H9 (cell line): ENCODE results near the gene TRIM39. TPM values are rescaled to one million over a fixed set of nuclear protein-coding genes. Genes with fewer than 3 reads are reported as not detected.

Experiments
- DNase-seq: peaks from one replicate; pipeline ENCODE4 v3.0.0-alpha.2; 2017
- H2AFZ ChIP-seq: one replicate; pipeline ENCODE4 v1.6.1; 2013; ENCODE audit warnings: mild to moderate bottlenecking, low read length, control low read depth, moderate library complexity
- H2AK5ac ChIP-seq: 2 replicates; pipeline ENCODE4 v1.6.1; 2013; ENCODE audit warnings: low read length, control low read depth, mixed read lengths; ENCODE audit not compliant: insufficient read length
- H2BK120ac ChIP-seq: one replicate; pipeline ENCODE4 v1.6.1; 2013; ENCODE audit warnings: low read depth, mild to moderate bottlenecking, low read length, control low read depth, inconsistent platforms; ENCODE audit not compliant: poor library complexity, severe bottlenecking
- H2BK12ac ChIP-seq: 2 replicates; pipeline ENCODE4 v1.6.1; 2013; ENCODE audit warnings: low read length, control low read depth, mixed read lengths, low read depth; ENCODE audit not compliant: insufficient read length
- H2BK15ac ChIP-seq: 2 replicates; pipeline ENCODE4 v1.6.1; 2013; ENCODE audit warnings: low read depth, low read length, control low read depth
- H2BK20ac ChIP-seq: one replicate; pipeline ENCODE4 v1.6.1; 2013; ENCODE audit warnings: low read depth, mild to moderate bottlenecking, low read length, control low read depth, inconsistent platforms; ENCODE audit not compliant: poor library complexity, severe bottlenecking
- H2BK5ac ChIP-seq: 2 replicates; pipeline ENCODE4 v1.6.1; 2013; ENCODE audit warnings: low read length, control low read depth, mixed read lengths; ENCODE audit not compliant: insufficient read length
- H3K14ac ChIP-seq: 2 replicates; pipeline ENCODE4 v1.6.1; 2013; ENCODE audit warnings: low read length, control low read depth; ENCODE audit not compliant: insufficient read depth
- H3K18ac ChIP-seq: 2 replicates; pipeline ENCODE4 v1.6.1; 2013; ENCODE audit warnings: low read depth, mild to moderate bottlenecking, mixed read lengths, low read length, control low read depth; ENCODE audit not compliant: insufficient read length
- H3K23ac ChIP-seq: 2 replicates; pipeline ENCODE4 v1.6.1; 2013; ENCODE audit warnings: low read length, control low read depth, mixed read lengths, low read depth; ENCODE audit not compliant: insufficient read length
- H3K23me2 ChIP-seq: 2 replicates; pipeline ENCODE4 v1.6.1; 2013; ENCODE audit warnings: low read depth, mild to moderate bottlenecking, mixed read lengths, low read length, control low read depth; ENCODE audit not compliant: insufficient read length, poor library complexity, severe bottlenecking
- H3K27ac ChIP-seq: 2 replicates; pipeline ENCODE4 v1.5.1; 2013; ENCODE audit warnings: low read length, control low read depth, mixed read lengths, low read depth; ENCODE audit not compliant: insufficient read length
- H3K27me3 ChIP-seq: 2 replicates; pipeline ENCODE4 v1.6.1; 2013; ENCODE audit warnings: low read length, control low read depth, inconsistent platforms; ENCODE audit not compliant: insufficient read depth
- H3K4ac ChIP-seq: 2 replicates; pipeline ENCODE4 v1.6.1; 2013; ENCODE audit warnings: low read depth, mild to moderate bottlenecking, control low read depth, inconsistent platforms, low read length, moderate library complexity
- H3K4me1 ChIP-seq: 2 replicates; pipeline ENCODE4 v1.6.1; 2013; ENCODE audit warnings: low read length, control low read depth, inconsistent platforms; ENCODE audit not compliant: insufficient read depth
- H3K4me2 ChIP-seq: 2 replicates; pipeline ENCODE4 v1.6.1; 2013; ENCODE audit warnings: low read length, control low read depth, mixed read lengths; ENCODE audit not compliant: insufficient read length, insufficient read depth
- H3K56ac ChIP-seq: 2 replicates; pipeline ENCODE4 v1.6.1; 2013; ENCODE audit warnings: low read depth, mild to moderate bottlenecking, mixed read lengths, low read length, control low read depth; ENCODE audit not compliant: insufficient read length
- H3K79me1 ChIP-seq: 2 replicates; pipeline ENCODE4 v1.6.1; 2013; ENCODE audit warnings: low read depth, mild to moderate bottlenecking, moderate library complexity, low read length, control low read depth, inconsistent platforms; ENCODE audit not compliant: insufficient read depth, poor library complexity, severe bottlenecking
- H3K79me2 ChIP-seq: 2 replicates; pipeline ENCODE4 v1.6.1; 2013; ENCODE audit warnings: low read length, control low read depth, inconsistent platforms; ENCODE audit not compliant: insufficient read depth
- H3K9ac ChIP-seq: 2 replicates; pipeline ENCODE4 v1.6.1; 2013; ENCODE audit warnings: low read length, control low read depth, mixed read lengths; ENCODE audit not compliant: insufficient read length; ENCODE audit errors: extremely low read depth
- H3K9me3 ChIP-seq: one replicate; pipeline ENCODE4 v1.6.1; 2013; ENCODE audit warnings: low read depth, low read length, inconsistent platforms; ENCODE audit not compliant: control insufficient read depth
- H3T11ph ChIP-seq: one replicate; pipeline ENCODE4 v1.6.1; 2013; ENCODE audit warnings: mild to moderate bottlenecking, low read length, control low read depth, inconsistent platforms
- H4K20me1 ChIP-seq: one replicate; pipeline ENCODE4 v1.6.1; 2013; ENCODE audit not compliant: control insufficient read depth, insufficient read length, insufficient read depth
- H4K5ac ChIP-seq: 2 replicates; pipeline ENCODE4 v1.6.1; 2013; ENCODE audit warnings: low read depth, mild to moderate bottlenecking, mixed read lengths, low read length, control low read depth; ENCODE audit not compliant: insufficient read length
- H4K8ac ChIP-seq: replicated peaks from 2 replicates; pipeline ENCODE4 v1.6.1; 2013; ENCODE audit warnings: low read length, control low read depth, mixed read lengths, low read depth; ENCODE audit not compliant: insufficient read length
- H4K91ac ChIP-seq: 2 replicates; pipeline ENCODE4 v1.6.1; 2013; ENCODE audit warnings: low read depth, mild to moderate bottlenecking, moderate library complexity, mixed read lengths, low read length, control low read depth; ENCODE audit not compliant: insufficient read length
- H3K27ac Mint-ChIP-seq, 3 experiments: 2 replicates in 2 of 3; 3 replicates in 1 of 3; pipeline ENCODE4 v1.8.0; 2020 to 2021; ENCODE audit warnings: mixed read lengths in 3 of 3, mild to moderate bottlenecking in 1 of 3, moderate library complexity in 1 of 3
- H3K27me3 Mint-ChIP-seq: 2 replicates; pipeline ENCODE4 v1.8.0; 2021; ENCODE audit warnings: low read depth, mild to moderate bottlenecking, moderate library complexity, mixed read lengths
- H3K36me3 Mint-ChIP-seq, 3 experiments: 2 replicates in 2 of 3; 3 replicates in 1 of 3; pipeline ENCODE4 v1.8.0; 2020 to 2021; ENCODE audit warnings: low read depth in 3 of 3, mixed read lengths in 3 of 3; ENCODE audit not compliant: insufficient read depth in 1 of 3
- H3K4me1 Mint-ChIP-seq, 2 experiments: 2 replicates each; pipeline ENCODE4 v1.8.0; 2020; ENCODE audit warnings: mixed read lengths in 2 of 2
- H3K4me3 Mint-ChIP-seq, 2 experiments: 2 replicates in 1 of 2; 3 replicates in 1 of 2; pipeline ENCODE4 v1.8.0; 2020 to 2021; ENCODE audit warnings: mild to moderate bottlenecking in 2 of 2, mixed read lengths in 2 of 2, moderate library complexity in 1 of 2
- H3K9me3 Mint-ChIP-seq, 2 experiments: 2 replicates in 1 of 2; 3 replicates in 1 of 2; pipeline ENCODE4 v1.8.0; 2020; ENCODE audit warnings: mild to moderate bottlenecking in 2 of 2, mixed read lengths in 2 of 2, moderate library complexity in 1 of 2
- WGBS: extraction: QIAGEN DNeasy Blood & Tissue Kit; methylation state at CpG from one replicate; pipeline ENCODE4 v1.1.7; 2013; ENCODE audit warnings: missing lambda C conversion rate, low lambda C conversion rate, mixed read lengths; ENCODE audit not compliant: insufficient read length; ENCODE audit errors: extremely low coverage; 5-methylcytosine and 5-hydroxymethylcytosine counted together
- total RNA-seq: library from RNA; stranded (reverse); gene quantifications from 2 replicates; pipeline ENCODE4 v1.2.1, GENCODE V29; 2021
- TF ChIP-seq, protein P1 (sequence below): fragments of 200-600 bp; sonication (generic); conservative IDR thresholded peaks from 3 replicates; pipeline ENCODE4 v1.8.0; 2021; ENCODE audit warnings: antibody characterized with exemption, mild to moderate bottlenecking

The TRIM39 gene
- total RNA-seq, 1 experiment from 2014 or later, result 26.2 TPM

DNA sequence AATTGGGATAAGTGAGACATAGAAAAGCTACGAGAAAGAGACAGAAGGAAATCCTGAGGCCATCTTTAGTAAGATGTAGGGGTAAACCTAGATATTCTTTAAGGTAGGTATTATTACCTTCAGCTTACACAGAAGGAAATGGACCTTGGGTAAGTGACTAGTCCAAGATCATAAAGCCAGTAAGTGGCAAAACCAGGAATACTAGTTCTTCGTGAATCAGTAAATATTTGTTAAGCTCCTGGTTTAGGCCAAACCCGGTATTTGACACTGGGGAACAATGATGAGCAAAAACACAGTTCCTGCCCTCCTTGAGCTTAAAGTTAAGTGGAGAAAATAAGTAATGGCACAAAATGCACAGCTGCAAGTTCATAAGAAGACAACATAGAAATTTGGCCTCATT is 5.3 kb downstream of the TRIM39 start:
- Histone ChIP-seq H2AFZ (no peak overlapping the region), H2BK15ac (no peak overlapping the region), H3K14ac (no peak overlapping the region), H2BK120ac (no peak overlapping the region), H3K56ac (no peak overlapping the region), H3K4ac (no peak overlapping the region), H3K27ac (no peak overlapping the region), H4K91ac (no peak overlapping the region), H2BK5ac (no peak overlapping the region), H4K8ac (no peak overlapping the region), H3K23ac (no peak overlapping the region), H2BK12ac (no peak overlapping the region), H3T11ph (no peak overlapping the region), H3K9me3 (no peaks in the 10 kb centered on the region), H4K5ac (no peak overlapping the region), H3K4me2 (no peak overlapping the region), H3K79me1 (no peaks in the 10 kb centered on the region), H3K4me1 (no peaks in the 10 kb centered on the region), H3K18ac (no peak overlapping the region), H3K9ac (no peak overlapping the region), H4K20me1 (no peaks in the 10 kb centered on the region), H2BK20ac (no peak overlapping the region), H2AK5ac (no peak overlapping the region), H3K27me3 (no peaks in the 10 kb centered on the region), H3K79me2 (no peaks in the 10 kb centered on the region), H3K23me2 (no peaks in the 10 kb centered on the region)
- TF ChIP-seq, protein P1, sequence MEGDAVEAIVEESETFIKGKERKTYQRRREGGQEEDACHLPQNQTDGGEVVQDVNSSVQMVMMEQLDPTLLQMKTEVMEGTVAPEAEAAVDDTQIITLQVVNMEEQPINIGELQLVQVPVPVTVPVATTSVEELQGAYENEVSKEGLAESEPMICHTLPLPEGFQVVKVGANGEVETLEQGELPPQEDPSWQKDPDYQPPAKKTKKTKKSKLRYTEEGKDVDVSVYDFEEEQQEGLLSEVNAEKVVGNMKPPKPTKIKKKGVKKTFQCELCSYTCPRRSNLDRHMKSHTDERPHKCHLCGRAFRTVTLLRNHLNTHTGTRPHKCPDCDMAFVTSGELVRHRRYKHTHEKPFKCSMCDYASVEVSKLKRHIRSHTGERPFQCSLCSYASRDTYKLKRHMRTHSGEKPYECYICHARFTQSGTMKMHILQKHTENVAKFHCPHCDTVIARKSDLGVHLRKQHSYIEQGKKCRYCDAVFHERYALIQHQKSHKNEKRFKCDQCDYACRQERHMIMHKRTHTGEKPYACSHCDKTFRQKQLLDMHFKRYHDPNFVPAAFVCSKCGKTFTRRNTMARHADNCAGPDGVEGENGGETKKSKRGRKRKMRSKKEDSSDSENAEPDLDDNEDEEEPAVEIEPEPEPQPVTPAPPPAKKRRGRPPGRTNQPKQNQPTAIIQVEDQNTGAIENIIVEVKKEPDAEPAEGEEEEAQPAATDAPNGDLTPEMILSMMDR, result no peak
- Mint-ChIP-seq H3K9me3 (no peaks in the 10 kb centered on the region; a peak in 1 of 5 replicates), H3K27me3 (no peaks in the 10 kb centered on the region), H3K36me3 (peaks cover 19 to 68% (median 55%) of the 10 kb centered on the region in 3 experiments; a peak in 6 of 7 replicates), H3K4me1 (peaks cover 9% of the 10 kb centered on the region in 2 experiments), H3K4me3 (no peak overlapping the region), H3K27ac (no peak overlapping the region)
- DNase-seq, result no peak
- WGBS, result no CpG with 5 or more reads among the region's 3 CpGs
